ENCODE measurements around the gene RNU11.
"Not testable (repeated sequence)": the region's sequence is repeated elsewhere in the genome, so short reads cannot be mapped to it uniquely, and the experiment has no call there.

Gene RNU11

GRCh38 chr1:28663871-28664470, 15.6 kb downstream of the RNU11 start:
- DNase-seq, result peak in 1 of 2 donors; percentile 16

GRCh38 chr1:28666806-28667205, 18.4 kb downstream of the RNU11 start:
- DNase-seq, result no peak

GRCh38 chr1:28668191-28668955, 20.0 kb downstream of the RNU11 start, which contains the start of gene GMEB1:
Gene GMEB1, plus strand, starts transcription at chr1:28668784. Its CDS starts 14,829 bp downstream, at chr1:28683613.
- DNase-seq, result peak; percentile 75 to 82

GRCh38 chr1:28668956-28669723, 20.7 kb downstream of the RNU11 start:
- peak in 1 of 2 donors; percentile 27 for DNase-seq

- no peak for DNase-seq
Measured at GRCh38 chr1:28671254-28671780, 22.9 kb downstream of the RNU11 start.

GRCh38 chr1:28672971-28673370, 24.6 kb downstream of the RNU11 start:
- not testable (repeated sequence) for DNase-seq

- no peak for DNase-seq
Measured at GRCh38 chr1:28675924-28676257, 27.5 kb downstream of the RNU11 start.

GRCh38 chr1:28680151-28680550, 31.8 kb downstream of the RNU11 start:
- DNase-seq, result no peak

GRCh38 chr1:28682840-28683239, 34.4 kb downstream of the RNU11 start:
- no peak for DNase-seq

- DNase-seq, result no peak
Measured at GRCh38 chr1:28684937-28685336, 36.5 kb downstream of the RNU11 start.

- DNase-seq, result not testable (repeated sequence)
Measured at GRCh38 chr1:28691627-28692026, 43.2 kb downstream of the RNU11 start.

All from hippocampal formation (tissue), 2 donors.